ENCODE data around the gene ZFYVE9.

Gene ZFYVE9

GRCh38 chr1:52348704-52349300, 206.9 kb downstream of the ZFYVE9 start:
- H3K79me2 ChIP-seq (ENCODE audit: insufficient read depth, low read length), result no peaks in the 10 kb centered on the region
- peak; percentile 39; the same call in 2 of the 3 replicates for ATAC-seq (ENCODE audit: insufficient read depth, low read depth)
- TF ChIP-seq CTCF (IDR thresholded peaks at IDR 0.05; ENCODE audit: borderline replicate concordance, extremely low read depth, low read length, poor library complexity, severe bottlenecking) (peak; percentile 36), EZH2 (IDR thresholded peaks at IDR 0.05; ENCODE audit: borderline replicate concordance, low read depth, low read length, severe bottlenecking) (no peak)
- DNase-seq, result no peak
- H3K9ac ChIP-seq (ENCODE audit: low read depth, low read length), result no peak overlapping the region
- H3K4me2 ChIP-seq (ENCODE audit: insufficient read depth, low read length), result no peak overlapping the region
- H2AFZ ChIP-seq (ENCODE audit: low read depth, low read length), result no peak overlapping the region
- no peaks in the 10 kb centered on the region for H4K20me1 ChIP-seq (ENCODE audit: insufficient read depth, low read length)
- H3K27me3 ChIP-seq (ENCODE audit: insufficient read depth, low read length, poor library complexity), result no peaks in the 10 kb centered on the region
- H3K36me3 ChIP-seq (ENCODE audit: insufficient read depth, low read length), result peaks cover 57% of the 10 kb centered on the region
- H3K4me3 ChIP-seq (ENCODE audit: low read depth in 1 of 2, low read length in 2 of 2), result no peak overlapping the region
- no peaks in the 10 kb centered on the region for H3K4me1 ChIP-seq (ENCODE audit: insufficient read depth, low read length)
- H3K9me3 ChIP-seq (ENCODE audit: insufficient read depth, low read length, severe bottlenecking), result no peaks in the 10 kb centered on the region
- H3K27ac ChIP-seq (ENCODE audit: low read length), result no peak overlapping the region

GRCh38 chr1:52352690-52353089, 210.8 kb downstream of the ZFYVE9 start:
- H3K9ac ChIP-seq (ENCODE audit: low read depth, low read length), result no peak overlapping the region
- H4K20me1 ChIP-seq (ENCODE audit: insufficient read depth, low read length), result 0 out of 2 replicates have a peak, but pooled peaks cover 10% of the 10 kb centered on the region
- no peaks in the 10 kb centered on the region for H3K27me3 ChIP-seq (ENCODE audit: insufficient read depth, low read length, poor library complexity)
- no peak overlapping the region for H3K27ac ChIP-seq (ENCODE audit: low read length)
- no peaks in the 10 kb centered on the region for H3K79me2 ChIP-seq (ENCODE audit: insufficient read depth, low read length)
- TF ChIP-seq EZH2 (IDR thresholded peaks at IDR 0.05; ENCODE audit: borderline replicate concordance, low read depth, low read length, severe bottlenecking) (no peak), CTCF (IDR thresholded peaks at IDR 0.05; ENCODE audit: borderline replicate concordance, extremely low read depth, low read length, poor library complexity, severe bottlenecking) (no peak)
- no peak overlapping the region for H3K4me2 ChIP-seq (ENCODE audit: insufficient read depth, low read length)
- H3K4me1 ChIP-seq (ENCODE audit: insufficient read depth, low read length), result no peaks in the 10 kb centered on the region
- no peak overlapping the region for H3K4me3 ChIP-seq (ENCODE audit: low read depth in 1 of 2, low read length in 2 of 2)
- DNase-seq (no peak), ATAC-seq (ENCODE audit: insufficient read depth, low read depth) (no peak)
- H3K36me3 ChIP-seq (ENCODE audit: insufficient read depth, low read length), result peaks cover 70% of the 10 kb centered on the region
- no peak overlapping the region for H2AFZ ChIP-seq (ENCODE audit: low read depth, low read length)
- H3K9me3 ChIP-seq (ENCODE audit: insufficient read depth, low read length, severe bottlenecking), result no peaks in the 10 kb centered on the region

- Histone ChIP-seq H3K9ac (ENCODE audit: low read depth, low read length) (no peak overlapping the region), H2AFZ (ENCODE audit: low read depth, low read length) (no peak overlapping the region), H3K27me3 (ENCODE audit: insufficient read depth, low read length, poor library complexity) (no peaks in the 10 kb centered on the region), H3K36me3 (ENCODE audit: insufficient read depth, low read length) (peaks cover 89% of the 10 kb centered on the region), H3K4me1 (ENCODE audit: insufficient read depth, low read length) (no peaks in the 10 kb centered on the region), H3K4me2 (ENCODE audit: insufficient read depth, low read length) (no peak overlapping the region), H3K27ac (ENCODE audit: low read length) (no peak overlapping the region), H3K9me3 (ENCODE audit: insufficient read depth, low read length, severe bottlenecking) (no peaks in the 10 kb centered on the region), H3K4me3 (ENCODE audit: low read depth in 1 of 2, low read length in 2 of 2) (no peak overlapping the region), H3K79me2 (ENCODE audit: insufficient read depth, low read length) (no peaks in the 10 kb centered on the region), H4K20me1 (ENCODE audit: insufficient read depth, low read length) (peaks cover 22% of the 10 kb centered on the region)
- no peak for TF ChIP-seq CTCF (IDR thresholded peaks at IDR 0.05; ENCODE audit: borderline replicate concordance, extremely low read depth, low read length, poor library complexity, severe bottlenecking)
- ATAC-seq (ENCODE audit: insufficient read depth, low read depth) (no peak), DNase-seq (no peak)
These were observed 213.5 kb downstream of the ZFYVE9 start for GRCh38 chr1:52355436-52355835.

All from DND-41 (cell line).